Stomach (tissue), 19 donors: ENCODE results near the gene PRKN. TPM values are rescaled to one million over a fixed set of nuclear protein-coding genes. Genes with fewer than 3 reads are reported as not detected.

Source experiments
- DNase-seq, 2 donors: peaks; one replicate each; pipeline versions ENCODE4 v3.0.0 to v3.0.0-alpha.2; 2013 to 2019
- H3K27ac ChIP-seq, 5 donors: fragments of 200-600 bp in 4 of 5; sonication (generic) in 4 of 5; one replicate each; pipeline ENCODE4 v1.5.1; 2013 to 2019; ENCODE audit warnings: mild to moderate bottlenecking in 1 of 5, moderate library complexity in 1 of 5
- H3K27me3 ChIP-seq, 3 donors: fragments of 200-600 bp; sonication (generic); one replicate each; pipeline ENCODE4 v1.5.1; 2017 to 2019; ENCODE audit warnings: mixed run types in 1 of 3
- H3K36me3 ChIP-seq, 4 donors: fragments of 200-600 bp; sonication (generic); 1 replicate in 3 of 4; 2 replicates in 1 of 4; pipeline ENCODE4 v1.5.1; 2016 to 2019
- H3K4me1 ChIP-seq, 4 donors: fragments of 200-600 bp; sonication (generic); one replicate each; pipeline ENCODE4 v1.5.1; 2016 to 2019
- H3K4me3 ChIP-seq, 4 donors: fragments of 200-600 bp; sonication (generic) in 3 of 4; one replicate each; pipeline ENCODE4 v1.5.1; 2016 to 2019; ENCODE audit warnings: mild to moderate bottlenecking in 1 of 4
- H3K9me3 ChIP-seq, 4 donors: fragments of 200-600 bp; sonication (generic); one replicate each; pipeline ENCODE4 v1.5.1; 2016 to 2019
- EP300 ChIP-seq: sonication (generic); formaldehyde crosslinking; IDR thresholded peaks from one replicate; pipeline ENCODE4 v1.6.1; 2017; ENCODE audit warnings: antibody characterized with exemption
- POLR2A ChIP-seq, 4 donors: fragments of 450-650 bp; IDR thresholded peaks; one replicate each; pipeline ENCODE4 v1.6.1; 2016; ENCODE audit warnings: antibody characterized with exemption in 4 of 4, control low read depth in 2 of 4, mild to moderate bottlenecking in 1 of 4, moderate library complexity in 1 of 4
- POLR2AphosphoS5 ChIP-seq, 3 donors: sonication (generic); formaldehyde crosslinking; IDR thresholded peaks; one replicate each; pipeline ENCODE4 v1.6.1; 2016; ENCODE audit warnings: antibody characterized with exemption in 3 of 3
- WGBS, 5 donors: extraction: QIAGEN DNeasy Blood & Tissue Kit in 3 of 5; methylation state at CpG; one replicate each; pipeline versions ENCODE4 v1.1.5 to v1.1.7; 2013 to 2018; 5-methylcytosine and 5-hydroxymethylcytosine counted together
- intact Hi-C: fragments of 100-400 bp; cut with DNase I; formaldehyde crosslinking; loops from one replicate; pipeline ENCODE4 v1.15.1; 2023; ENCODE audit warnings: low total_unique reads
- long read RNA-seq, 10 donors: transcript quantifications; one replicate each; lab custom pipeline, GENCODE V29; 2026
- polyA plus RNA-seq, 3 donors: library from polyadenylated mRNA; stranded (reverse); fragments of 200-250 nt; gene quantifications; one replicate each; pipeline ENCODE4 v1.2.3, GENCODE V29; 2013
- total RNA-seq, 5 donors: library from RNA; depleted of rRNA; stranded (reverse); fragments of >200 nt; gene quantifications; one replicate each; pipeline versions ENCODE4 v1.1.0 to v1.2.3, GENCODE V29; 2014 to 2016
- TF ChIP-seq, protein P1 (sequence below), 7 experiments: fragments of 450-650 bp in 4 of 7; fragments of 200-600 bp in 3 of 7; sonication (generic) in 3 of 7; IDR thresholded peaks; one replicate each; pipeline ENCODE4 v1.5.1; 2016 to 2019; ENCODE audit warnings: antibody characterized with exemption in 7 of 7, control low read depth in 2 of 7, mild to moderate bottlenecking in 1 of 7
- donor health status: healthy with polysubstance abuse.
- donor health status: Bipolar disorder and iron deficiency.
- donor health status: healthy.

The PRKN gene
- total RNA-seq (10 to 100 TPM in 4 of 5 donors, 1 to 10 TPM in 1; 8.1 to 19.8 (median 17.0) TPM), polyA plus RNA-seq (1 to 10 TPM in 2 of 3 donors, under 1 TPM in 1; 0.68 to 2.0 (median 1.5) TPM)
- long read RNA-seq, donor 1 = 0 reads
- long read RNA-seq, donor 2 = 0 reads
- long read RNA-seq, donor 3 = 0 reads
- long read RNA-seq, donor 4 = 0 reads
- long read RNA-seq, donor 5, partial matches to known transcripts = 0 of 2 reads
- long read RNA-seq, donor 5, other reads (novel, unspliced or antisense) = 0 of 2 reads
- long read RNA-seq, donor 6, partial matches to known transcripts = 0 of 3 reads
- long read RNA-seq, donor 6, other reads (novel, unspliced or antisense) = 0 of 3 reads
- long read RNA-seq, donor 7, partial matches to known transcripts = 0 of 1 reads
- long read RNA-seq, donor 7, other reads (novel, unspliced or antisense) = 0 of 1 reads
- long read RNA-seq, donor 8, partial matches to known transcripts = 0 of 1 reads
- long read RNA-seq, donor 8, other reads (novel, unspliced or antisense) = 0 of 1 reads
- long read RNA-seq, donor 9 = 0 reads
- long read RNA-seq, donor 10 = 0 reads

DNA sequence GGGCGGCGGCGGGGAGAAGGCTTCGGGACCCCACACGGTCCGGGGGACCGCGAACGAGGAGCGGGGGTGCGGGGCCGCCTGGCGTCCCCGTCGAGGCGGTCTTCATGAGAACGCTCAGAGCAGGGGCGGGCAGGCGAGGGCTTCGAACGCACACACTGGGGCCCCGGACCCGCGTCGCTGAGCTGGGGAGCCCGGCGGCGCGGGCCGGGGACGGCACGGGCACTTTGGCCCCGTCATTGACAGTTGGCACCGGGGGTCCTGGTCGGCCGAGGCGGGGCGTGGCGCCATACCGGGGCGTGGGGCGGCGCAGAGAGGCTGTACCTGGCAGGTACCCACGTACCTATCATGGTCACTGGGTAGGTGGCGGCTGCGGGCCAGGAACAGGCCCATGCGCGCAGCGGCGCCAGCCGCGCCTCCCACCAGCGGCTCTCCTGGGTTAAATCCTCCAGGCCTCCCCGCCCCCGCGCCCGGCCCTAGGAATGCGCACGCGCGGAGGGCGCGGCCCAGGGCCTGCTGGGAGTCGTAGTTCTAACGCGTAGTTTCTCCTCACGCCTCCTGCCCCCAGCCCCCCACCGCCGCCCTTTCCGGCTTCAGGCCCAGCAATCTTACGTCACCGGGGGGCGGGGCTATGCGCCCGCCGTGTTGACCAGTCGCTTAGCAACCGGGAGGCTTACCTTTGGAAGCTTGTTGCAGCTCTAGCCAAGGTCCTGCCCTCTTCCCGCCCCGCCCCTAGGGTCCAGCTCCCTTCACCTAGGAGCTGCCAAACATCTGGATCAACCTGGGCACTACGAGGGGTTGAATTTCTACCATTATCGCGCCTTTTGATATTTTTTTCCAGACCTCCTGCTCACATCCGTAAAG lies at the start of gene PRKN, which contains the start of gene PACRG:
TSS of gene PRKN (minus strand) at position 445 of the 861 bp plus-strand sequence.
TSS of gene PACRG (plus strand) at position 653 of the 861 bp plus-strand sequence.
- intact Hi-C loops = no loop called here
- H3K27me3 ChIP-seq = no peaks in the 10 kb centered on the region
- H3K27ac ChIP-seq = peak within 1 kb of the TSS; percentile 82 to 98 (median 90)
- 1 to 2% (median 1%) methylated on average over 48 to 84 of the region's 84 CpGs for WGBS, 5 donors
- H3K9me3 ChIP-seq = no peaks in the 10 kb centered on the region
- peak; percentile 99 to 100 for DNase-seq
- peaks cover 6 to 29% (median 14%) of the 10 kb centered on the region in 4 donors for H3K4me1 ChIP-seq
- TF ChIP-seq, protein P1, sequence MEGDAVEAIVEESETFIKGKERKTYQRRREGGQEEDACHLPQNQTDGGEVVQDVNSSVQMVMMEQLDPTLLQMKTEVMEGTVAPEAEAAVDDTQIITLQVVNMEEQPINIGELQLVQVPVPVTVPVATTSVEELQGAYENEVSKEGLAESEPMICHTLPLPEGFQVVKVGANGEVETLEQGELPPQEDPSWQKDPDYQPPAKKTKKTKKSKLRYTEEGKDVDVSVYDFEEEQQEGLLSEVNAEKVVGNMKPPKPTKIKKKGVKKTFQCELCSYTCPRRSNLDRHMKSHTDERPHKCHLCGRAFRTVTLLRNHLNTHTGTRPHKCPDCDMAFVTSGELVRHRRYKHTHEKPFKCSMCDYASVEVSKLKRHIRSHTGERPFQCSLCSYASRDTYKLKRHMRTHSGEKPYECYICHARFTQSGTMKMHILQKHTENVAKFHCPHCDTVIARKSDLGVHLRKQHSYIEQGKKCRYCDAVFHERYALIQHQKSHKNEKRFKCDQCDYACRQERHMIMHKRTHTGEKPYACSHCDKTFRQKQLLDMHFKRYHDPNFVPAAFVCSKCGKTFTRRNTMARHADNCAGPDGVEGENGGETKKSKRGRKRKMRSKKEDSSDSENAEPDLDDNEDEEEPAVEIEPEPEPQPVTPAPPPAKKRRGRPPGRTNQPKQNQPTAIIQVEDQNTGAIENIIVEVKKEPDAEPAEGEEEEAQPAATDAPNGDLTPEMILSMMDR (IDR thresholded peaks at IDR 0.05) = no peak
- peak; percentile 62 to 92 (median 92) for TF ChIP-seq POLR2AphosphoS5 (IDR thresholded peaks at IDR 0.05)
- TF ChIP-seq EP300 = peak; percentile 43
- TF ChIP-seq POLR2A (IDR thresholded peaks at IDR 0.05) = peak in 1 of 4 donors; percentile 72
- peak within 1 kb of the TSS; percentile 81 to 91 (median 88) for H3K4me3 ChIP-seq
- no peaks in the 10 kb centered on the region for H3K36me3 ChIP-seq

DNA sequence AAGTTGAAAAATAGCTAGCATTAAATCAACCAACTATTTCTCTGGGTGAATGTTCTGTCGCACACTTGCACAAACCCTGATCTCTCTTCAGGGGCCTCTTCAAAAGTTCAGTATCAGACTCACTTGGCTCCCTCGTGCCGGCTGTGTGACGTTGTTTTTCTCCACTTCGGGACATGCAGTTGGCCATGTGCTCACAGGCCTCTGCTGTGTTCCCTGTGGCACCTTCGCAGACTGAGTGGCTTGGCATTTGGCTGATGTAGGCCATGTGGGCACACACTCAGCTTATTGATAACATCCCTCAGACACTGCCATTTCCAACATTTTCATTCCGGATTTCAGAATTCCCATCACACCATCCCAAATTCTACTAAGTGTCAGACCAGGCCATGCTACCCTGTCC lies 49.5 kb upstream of the PRKN start:
- no peaks in the 10 kb centered on the region for H3K36me3 ChIP-seq
- no peak for DNase-seq
- no peak overlapping the region for H3K4me3 ChIP-seq
- no peaks in the 10 kb centered on the region for H3K4me1 ChIP-seq
- 78 to 90% (median 85%) methylated on average over 7 of the region's 7 CpGs for WGBS, 5 donors
- H3K27ac ChIP-seq = no peak overlapping the region
- no peaks in the 10 kb centered on the region for H3K27me3 ChIP-seq
- H3K9me3 ChIP-seq = peaks cover 0 to 15% (median 5%) of the 10 kb centered on the region in 4 donors
- intact Hi-C loops = no loop called here
- no peak for TF ChIP-seq POLR2A (IDR thresholded peaks at IDR 0.05)
- TF ChIP-seq, protein P1 (IDR thresholded peaks at IDR 0.05) = no peak
- TF ChIP-seq EP300 = no peak
- no peak for TF ChIP-seq POLR2AphosphoS5 (IDR thresholded peaks at IDR 0.05)

DNA sequence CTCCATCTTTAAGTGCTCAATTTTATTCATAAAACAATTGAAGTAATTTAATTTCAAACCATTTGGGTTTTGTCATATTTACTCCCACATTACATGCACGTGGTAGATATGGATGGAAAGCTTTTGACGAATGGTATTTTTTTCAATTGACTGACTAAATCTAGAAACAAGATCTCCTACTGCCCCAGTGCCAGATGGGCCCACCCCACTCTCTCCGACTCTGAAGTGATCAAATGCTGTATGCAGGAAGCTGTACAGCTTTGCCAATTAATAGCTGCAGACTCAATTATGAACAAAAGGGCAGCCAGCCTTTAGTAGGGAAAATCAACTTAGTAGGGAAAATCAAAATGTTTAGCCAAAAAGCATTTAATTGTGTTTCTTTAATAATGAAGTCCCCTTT lies 46.4 kb upstream of the PRKN start:
- Histone ChIP-seq H3K27ac (no peak overlapping the region), H3K27me3 (no peaks in the 10 kb centered on the region), H3K4me3 (no peak overlapping the region), H3K4me1 (no peaks in the 10 kb centered on the region), H3K9me3 (no peaks in the 10 kb centered on the region), H3K36me3 (no peaks in the 10 kb centered on the region)
- WGBS, 5 donors = 75 to 88% (median 83%) methylated on average over 3 of the region's 3 CpGs
- intact Hi-C loops = no loop called here
- no peak for TF ChIP-seq POLR2AphosphoS5 (IDR thresholded peaks at IDR 0.05)
- no peak for TF ChIP-seq POLR2A (IDR thresholded peaks at IDR 0.05)
- TF ChIP-seq EP300 = no peak
- TF ChIP-seq, protein P1 (IDR thresholded peaks at IDR 0.05) = no peak
- DNase-seq = no peak

DNA sequence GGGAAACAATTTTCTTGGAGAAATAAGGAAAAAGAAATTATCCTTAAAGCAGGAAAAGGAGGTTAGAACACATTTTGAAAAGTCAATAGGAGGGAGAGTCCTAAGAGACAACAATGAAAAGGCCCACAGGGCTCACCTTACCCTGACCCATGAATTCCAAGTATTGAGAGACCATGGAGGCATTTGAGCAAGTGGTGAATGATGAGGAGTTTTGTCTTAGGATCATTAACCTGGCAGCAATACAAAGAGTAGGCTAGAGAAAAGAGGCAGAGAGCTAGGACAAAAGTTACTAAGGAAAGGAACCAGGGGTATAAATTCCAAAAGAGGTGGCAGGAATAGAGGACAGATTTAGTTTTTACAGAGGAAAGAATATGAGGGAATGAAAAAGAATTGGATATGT lies 44.9 kb upstream of the PRKN start:
- Histone ChIP-seq H3K27me3 (no peaks in the 10 kb centered on the region), H3K9me3 (no peaks in the 10 kb centered on the region), H3K4me3 (no peak overlapping the region), H3K36me3 (no peaks in the 10 kb centered on the region), H3K4me1 (no peaks in the 10 kb centered on the region), H3K27ac (no peak overlapping the region)
- intact Hi-C loops = no loop called here
- TF ChIP-seq POLR2AphosphoS5 (IDR thresholded peaks at IDR 0.05) = no peak
- no peak for TF ChIP-seq EP300
- TF ChIP-seq POLR2A (IDR thresholded peaks at IDR 0.05) = no peak
- TF ChIP-seq, protein P1 (IDR thresholded peaks at IDR 0.05) = no peak
- no peak for DNase-seq
